ENCODE results near the gene PPARG.
"Not testable (repeated sequence)": the region's sequence is repeated elsewhere in the genome, so short reads cannot be mapped to it uniquely, and the experiment has no call there.

PPARG gene

DNA sequence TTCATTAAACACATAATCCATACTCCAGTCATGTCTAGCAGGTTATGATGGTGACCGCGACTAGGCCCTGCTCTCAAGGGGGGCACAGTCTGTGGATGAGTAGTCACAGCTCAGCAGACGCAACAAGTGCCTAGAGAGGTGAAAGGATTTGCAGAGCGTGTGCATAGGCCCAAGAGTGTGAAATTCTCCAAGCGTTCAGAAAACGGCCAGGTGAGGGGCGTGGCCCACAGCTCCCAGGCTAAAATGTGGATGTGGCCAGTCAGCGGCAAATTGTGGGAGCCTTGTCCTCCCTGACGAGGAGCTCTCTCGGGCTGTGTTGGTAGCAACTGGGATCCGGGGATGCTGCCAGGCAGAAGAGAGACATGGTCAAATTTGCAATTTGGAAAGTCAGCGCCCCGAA is 149.0 kb downstream of the PPARG start:
- in situ Hi-C loops (cut with MboI; ENCODE audit: low sequenced_read_pairs) = no loop called here

DNA sequence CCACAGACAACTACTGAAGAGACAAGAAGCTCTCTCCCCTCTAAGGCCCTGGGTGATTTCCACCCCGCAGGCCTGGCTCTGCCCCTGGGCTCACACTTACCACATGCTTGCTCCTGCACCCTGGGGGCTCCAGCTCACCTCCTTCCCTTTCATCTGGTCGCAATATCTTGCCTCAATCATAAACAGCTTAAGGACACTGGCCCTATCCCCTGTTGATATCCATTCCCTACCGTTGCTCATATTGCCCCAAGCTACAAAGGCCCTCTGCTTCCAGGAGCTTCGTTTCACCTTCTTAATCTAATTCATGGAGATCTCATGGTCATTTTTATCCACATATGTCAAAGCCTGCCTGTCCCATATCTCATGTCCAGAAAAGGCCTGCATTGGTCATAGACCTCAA is 149.4 kb downstream of the PPARG start:
- in situ Hi-C loops (cut with MboI; ENCODE audit: low sequenced_read_pairs) = no loop called here

DNA sequence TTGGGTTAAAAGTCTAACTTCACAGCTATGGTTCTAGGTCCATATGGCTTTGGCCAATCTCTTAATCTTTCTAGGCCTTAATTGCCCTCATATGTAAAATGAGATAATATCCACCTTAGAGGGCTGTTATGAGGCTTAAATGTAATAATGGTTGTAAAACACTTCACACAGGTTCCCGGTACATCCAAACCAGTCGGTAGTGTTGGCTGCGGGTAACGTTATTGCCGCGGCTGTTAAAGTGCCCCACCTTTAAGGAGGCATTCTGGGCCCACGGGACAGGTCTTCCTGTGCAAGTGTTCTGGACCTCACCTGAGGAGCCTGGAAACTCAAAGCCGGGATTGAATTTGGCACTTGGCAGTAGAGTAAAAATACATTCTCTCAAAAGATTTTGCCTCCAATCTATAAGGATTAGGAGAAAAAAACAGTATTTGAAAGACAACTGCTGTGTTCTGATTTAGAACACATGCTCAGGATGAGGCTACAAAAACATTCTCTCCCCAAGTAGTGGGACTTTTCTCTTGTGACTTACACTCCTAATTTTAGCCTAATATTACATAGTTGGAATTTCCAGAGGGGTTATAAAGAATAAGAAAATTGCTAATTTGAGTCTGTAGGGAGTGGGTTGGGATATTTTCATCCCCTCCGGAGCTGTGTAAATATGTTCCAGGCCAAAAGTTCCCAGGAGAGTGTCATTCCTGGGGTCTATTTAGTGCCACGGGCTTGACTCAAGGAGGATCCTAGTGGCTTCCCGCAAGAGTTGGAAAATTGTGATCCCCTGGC is 150.5 kb downstream of the PPARG start:
- in situ Hi-C loops (cut with MboI; ENCODE audit: low sequenced_read_pairs) = no loop called here

DNA sequence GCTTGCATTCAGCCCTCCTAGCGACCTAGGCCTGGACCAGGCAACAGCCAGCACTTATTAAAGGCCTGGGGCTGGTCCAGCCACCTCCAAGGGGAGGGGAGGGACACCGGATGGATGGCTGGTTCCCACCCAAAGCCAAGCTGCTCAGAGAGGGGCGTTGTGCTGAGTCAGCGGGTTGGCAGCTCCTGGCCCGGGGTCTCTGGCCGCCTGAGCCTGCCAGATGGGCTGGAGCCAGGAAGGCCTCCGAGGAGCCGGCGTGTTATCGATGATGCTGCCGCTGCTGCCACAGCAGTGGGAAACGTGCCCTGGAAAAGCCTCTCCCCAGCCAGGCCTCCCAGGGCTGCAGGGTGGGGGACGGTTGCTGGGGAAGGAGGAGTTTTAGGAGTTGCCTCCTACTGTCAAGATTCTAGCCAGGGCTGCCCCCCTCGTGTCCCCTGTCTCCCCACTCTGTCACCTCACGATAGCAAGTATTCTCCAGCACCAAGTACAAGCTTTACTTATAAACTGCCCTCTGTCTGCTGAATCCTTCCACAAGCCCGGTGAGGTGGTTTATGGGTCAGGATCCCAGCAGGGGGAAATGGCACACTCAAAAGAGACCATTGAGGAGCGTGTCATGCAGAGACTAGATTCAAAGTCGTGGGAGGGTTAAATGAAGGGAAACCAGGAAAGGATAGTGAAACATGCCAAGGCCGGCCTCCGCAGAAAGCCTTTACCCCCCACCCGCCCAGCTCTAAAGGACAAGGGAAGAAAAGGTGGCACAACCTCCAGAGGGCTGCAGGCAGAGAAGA is 152.3 kb downstream of the PPARG start:
- in situ Hi-C loops (cut with MboI; ENCODE audit: low sequenced_read_pairs) = no loop called here

DNA sequence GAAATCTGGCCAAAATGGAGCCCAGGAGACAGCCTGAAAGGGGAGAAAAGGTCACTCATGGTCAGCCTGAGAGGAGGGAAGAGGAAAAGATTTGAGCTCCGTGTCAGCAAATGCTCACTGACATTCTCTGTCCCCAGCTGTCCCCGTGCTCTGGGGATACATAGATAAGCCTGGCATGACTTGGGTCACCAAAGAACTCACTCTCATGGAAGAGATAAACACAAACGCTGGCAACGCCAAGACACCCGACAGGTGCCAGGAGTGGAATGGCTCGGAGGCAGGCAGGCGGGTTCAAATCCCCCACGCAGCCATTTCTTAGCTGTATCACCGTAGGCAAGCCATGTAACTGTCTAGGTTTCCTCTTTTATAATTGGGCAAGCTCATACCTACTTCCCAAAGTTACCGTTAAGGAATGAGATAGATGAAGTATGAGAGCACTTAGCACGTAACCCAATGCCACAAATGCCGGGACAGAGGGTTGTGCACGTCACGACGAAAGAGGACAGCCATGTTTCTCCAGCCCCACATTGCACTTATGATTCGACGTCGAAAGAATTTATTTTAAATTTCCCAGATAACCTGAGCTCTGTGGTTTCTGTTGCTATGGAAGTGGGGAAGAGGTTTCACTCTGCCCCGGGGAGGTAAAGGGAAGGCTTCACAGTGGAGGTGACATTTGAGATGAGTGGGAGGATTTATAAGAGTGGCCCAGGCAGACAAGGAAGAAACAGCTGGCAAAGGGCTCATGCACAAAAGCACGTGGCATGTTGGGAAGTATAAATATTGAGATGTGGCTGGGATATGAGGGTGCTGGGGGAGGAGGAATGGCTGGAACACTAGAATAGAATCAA is 154.0 kb downstream of the PPARG start:
- in situ Hi-C loops (cut with MboI; ENCODE audit: low sequenced_read_pairs) = no loop called here

DNA sequence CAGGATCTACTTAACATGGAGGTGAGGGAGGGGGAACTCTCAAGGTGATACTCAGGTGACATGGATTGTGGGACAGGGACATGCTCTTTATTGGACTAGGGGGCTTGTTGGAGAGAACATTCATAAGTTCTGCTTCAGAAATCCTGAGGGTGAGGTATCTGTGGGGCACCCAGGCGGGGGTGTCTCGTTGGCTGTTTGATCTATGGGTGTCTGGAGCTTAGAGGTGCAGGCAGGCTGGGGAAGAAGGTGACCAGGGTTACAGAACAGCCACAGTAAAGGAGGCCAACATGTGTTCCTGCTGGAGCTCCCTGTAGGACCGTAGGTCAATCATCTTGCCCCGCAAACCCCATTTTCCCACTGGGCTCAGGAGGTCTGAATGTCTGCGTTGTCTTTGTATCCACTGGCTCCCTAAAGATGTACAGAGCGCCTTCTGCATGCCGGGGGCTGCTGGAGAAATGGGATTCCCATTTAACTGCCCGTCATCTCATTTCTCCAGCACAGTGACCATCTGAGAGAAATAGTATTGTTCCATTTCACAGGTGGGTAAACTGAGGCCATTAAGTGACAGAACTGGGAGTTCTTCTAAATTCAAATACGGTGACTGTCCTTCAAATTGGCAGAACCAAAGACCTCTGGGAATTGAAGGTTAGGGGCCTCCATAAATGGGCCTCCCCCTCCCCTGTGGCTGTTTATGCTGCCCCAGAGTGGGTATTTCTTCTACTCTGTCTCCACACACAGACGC is 155.1 kb downstream of the PPARG start:
- in situ Hi-C loops (cut with MboI; ENCODE audit: low sequenced_read_pairs) = no loop called here

DNA sequence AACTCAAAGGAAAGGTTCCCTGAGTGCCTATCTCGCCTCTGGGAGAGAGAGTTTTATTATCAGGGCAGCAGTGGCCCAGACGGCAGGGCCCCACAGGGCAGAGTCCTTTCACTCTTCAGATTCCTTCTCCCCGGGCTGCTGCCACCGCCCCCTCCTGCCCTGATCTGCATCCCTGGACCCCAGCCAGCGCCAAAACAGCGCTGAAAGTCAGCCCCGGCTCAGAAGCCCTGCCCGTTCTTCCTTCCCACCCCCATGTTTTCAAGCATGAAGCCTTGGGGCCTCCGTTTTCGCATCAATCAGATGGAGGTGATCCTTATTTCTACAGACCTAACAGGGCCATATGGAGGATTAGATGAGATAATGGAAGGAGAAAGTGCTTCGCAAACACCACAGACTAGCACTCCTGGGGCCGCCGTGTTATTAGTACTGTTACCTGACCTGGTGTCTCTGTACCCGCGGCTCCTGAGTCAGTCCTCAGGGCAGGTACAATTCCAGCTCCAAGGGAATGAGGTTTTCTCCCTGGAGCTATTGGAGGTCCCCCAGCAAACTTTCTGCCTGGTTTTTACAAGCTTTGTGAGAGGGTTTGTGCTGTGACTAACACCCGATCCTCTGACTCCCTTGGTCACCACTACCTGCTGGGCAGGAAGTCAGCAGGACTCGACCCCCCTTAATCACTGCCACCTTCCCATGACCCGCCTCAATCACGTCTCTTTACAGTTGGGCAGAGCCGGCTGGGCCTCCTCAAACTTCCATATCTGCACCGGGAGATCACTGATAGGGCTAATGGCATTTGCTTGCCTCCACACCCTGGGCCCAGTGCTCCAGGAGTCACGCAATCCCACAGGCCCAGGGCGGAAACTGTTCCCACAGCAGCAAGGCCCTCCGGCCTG is 156.0 kb downstream of the PPARG start:
- in situ Hi-C loops (cut with MboI; ENCODE audit: low sequenced_read_pairs) = no loop called here

DNA sequence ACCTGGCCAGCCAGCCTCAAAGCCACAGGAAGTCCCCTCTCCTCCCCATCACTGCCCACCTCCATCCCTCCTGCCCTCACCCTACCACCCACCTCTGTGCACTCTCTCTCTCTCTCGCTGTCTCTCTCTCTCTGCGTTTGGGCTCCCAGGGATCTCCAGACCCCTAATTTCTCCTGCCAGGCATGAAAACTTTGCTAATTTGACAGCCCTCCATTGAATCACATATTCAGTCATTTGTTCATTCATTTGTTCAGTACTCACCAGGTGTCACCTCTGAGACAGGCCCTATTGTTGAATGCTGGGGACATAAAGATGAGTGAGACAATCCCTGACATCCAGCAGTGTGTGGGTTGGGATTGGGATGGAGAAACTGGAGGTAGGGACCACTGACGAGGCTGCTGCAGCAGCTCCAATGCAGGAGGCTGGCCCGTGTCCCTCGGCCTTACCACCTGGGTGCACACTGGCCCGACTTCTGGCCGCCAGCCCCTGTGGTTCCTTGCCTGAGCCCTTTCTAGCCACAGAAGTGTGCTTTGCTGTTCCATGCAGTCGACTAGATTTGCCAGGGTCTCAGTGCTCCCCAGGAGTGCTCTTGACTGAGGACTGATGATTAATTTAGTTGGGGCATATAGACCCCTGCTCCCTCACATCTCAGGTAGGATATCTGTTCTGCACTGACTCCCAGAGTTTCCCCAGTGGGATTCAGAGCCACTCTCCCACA is 156.8 kb downstream of the PPARG start:
- in situ Hi-C loops (cut with MboI; ENCODE audit: low sequenced_read_pairs) = no loop called here

DNA sequence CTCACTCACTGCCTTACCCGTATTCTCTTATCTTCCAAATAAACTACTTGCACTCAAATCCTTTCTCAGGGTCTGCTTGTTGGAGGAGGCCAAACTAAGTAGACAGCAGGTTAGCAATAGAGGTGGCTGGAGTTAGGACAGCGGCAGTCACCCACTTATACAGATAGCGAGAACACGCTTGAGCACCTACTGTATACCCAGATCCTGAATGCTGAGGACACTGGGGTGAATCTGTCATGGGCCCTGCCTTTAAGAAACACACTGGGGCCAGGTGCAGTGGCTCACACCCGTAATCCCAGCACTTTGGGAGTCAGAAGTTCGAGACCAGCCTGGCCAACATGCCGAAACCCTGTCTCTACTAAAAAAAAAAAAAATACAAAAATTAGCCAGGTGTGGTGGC is 157.4 kb downstream of the PPARG start:
- in situ Hi-C loops (cut with MboI; ENCODE audit: low sequenced_read_pairs) = no loop called here

DNA sequence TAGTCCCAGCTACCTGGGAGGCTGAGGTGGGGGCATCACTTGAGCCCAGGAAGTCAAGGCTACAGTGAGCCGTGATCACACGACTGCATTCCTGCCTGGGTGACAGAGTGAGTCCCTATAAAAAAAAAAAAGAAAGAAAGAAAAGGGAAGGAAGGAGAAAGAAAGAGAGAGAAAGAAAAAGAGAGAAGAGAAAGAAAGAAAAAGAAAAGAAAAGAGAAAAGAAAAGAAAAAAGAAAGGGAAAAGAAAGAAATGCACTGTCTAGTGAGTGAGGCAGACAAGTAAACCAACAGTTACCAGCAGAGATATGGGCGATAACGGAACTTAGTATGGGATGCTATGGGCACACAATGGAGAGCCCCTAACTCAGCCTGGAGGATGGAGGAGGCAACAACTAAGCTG is 158.2 kb downstream of the PPARG start:
- in situ Hi-C loops (cut with MboI; ENCODE audit: low sequenced_read_pairs) = no loop called here

DNA sequence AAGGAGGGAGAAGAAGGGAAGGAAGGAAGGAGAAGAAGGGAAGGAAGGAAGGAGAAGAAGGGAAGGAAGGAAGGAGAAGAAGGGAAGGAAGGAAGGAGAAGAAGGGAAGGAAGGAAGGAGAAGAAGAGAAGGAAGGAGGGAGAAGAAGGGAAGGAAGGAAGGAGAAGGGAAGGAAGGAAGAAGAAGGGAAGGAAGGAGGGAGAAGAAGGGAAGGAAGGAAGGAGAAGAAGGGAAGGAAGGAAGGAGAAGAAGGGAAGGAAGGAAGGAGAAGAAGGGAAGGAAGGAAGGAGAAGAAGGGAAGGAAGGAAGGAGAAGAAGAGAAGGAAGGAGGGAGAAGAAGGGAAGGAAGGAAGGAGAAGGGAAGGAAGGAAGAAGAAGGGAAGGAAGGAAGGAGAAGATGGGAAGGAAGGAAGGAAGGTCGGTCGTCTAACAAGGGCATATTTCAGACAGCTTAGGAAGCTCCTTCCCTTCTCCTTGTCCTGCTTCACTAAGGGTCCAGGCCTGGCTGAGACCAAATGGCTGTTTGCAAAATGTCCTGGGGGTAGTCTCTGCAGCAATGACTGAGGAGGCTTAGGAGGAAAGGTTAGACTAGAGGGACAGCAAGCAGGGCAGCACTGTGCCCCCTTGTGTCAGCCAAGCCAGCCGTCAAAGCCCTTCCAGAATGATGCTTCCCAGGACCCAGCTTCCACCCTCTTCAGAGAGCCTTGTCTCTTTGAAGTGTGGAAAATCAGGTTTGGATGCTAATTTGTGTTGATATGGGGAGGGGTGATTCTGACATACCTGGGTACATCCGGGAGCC is 159.7 kb downstream of the PPARG start:
- in situ Hi-C loops (cut with MboI; ENCODE audit: low sequenced_read_pairs) = not testable (repeated sequence)

DNA sequence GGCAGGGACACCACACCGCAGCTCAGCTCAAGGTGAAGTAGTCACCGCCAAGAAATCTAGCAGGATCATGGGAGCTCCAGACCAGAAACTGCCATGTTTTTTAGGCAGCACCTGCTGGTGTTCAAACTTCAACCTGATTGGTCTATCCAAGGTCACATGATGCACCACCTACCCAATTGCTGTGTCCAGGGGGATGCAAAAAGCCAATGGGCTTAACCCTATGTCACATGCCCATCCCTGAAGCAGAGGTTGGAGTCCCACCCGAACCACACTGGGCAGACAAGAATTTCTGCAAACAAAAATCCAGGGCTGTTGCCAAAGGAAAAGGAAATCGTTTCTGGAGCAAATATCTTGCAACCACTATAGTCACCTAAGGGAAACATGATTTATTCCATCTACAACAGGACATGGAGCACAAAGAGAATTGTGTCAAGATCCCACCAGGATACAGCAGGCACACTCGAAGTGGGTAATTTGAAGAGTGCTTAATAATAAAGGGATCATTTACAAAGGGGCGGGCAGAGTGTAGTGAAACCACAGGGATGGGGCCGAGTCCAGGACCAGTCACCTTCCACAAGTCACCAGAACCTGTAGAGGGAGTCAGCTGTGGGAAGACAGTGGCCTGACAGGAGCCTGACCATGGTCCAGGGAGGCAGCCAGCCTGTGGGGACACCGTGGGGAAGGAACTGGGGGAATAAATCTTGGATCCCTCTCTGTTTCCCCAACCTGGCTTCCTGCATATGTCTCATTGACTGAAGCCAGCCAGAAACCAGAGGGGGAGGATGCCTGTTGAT is 161.2 kb downstream of the PPARG start:
- in situ Hi-C loops (cut with MboI; ENCODE audit: low sequenced_read_pairs) = no loop called here

DNA sequence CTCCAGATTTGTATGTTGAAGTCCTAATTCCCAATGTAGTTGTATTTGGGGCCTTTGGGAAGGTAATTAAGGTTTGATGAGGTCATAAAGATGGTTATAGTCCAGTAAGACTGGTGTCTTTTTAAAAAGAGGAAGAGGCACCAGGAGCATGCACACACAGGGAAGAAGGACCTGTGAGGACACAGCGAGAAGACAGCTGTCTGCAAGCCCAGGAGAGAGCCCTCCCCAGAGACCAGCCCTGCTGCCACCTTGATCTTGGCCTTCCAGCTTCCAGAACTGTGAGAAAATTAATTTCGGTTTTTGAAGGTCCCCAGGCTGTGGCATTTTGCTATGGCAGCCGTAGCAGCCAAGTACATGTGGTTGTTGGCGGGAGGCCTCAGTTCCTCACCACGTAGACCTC is 162.6 kb downstream of the PPARG start:
- in situ Hi-C loops (cut with MboI; ENCODE audit: low sequenced_read_pairs) = no loop called here

DNA sequence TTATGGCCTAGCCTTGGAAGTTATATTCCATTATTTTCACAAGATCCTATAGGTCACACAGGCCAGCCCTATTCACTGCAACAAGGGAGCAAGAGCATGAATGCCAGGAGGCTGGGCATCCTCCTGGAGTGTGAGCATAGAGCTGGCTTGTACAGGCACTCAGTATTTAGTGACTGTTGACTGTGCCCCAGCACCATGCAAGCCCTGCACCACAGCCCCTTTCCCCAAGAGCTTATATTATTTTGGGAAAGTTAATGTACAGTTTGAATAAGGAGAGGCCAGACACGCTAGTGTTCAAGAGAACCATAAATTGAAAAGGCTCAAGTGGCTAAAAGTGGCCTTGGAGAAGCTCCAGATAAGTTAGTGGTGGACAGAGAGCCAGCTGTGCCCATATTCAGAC is 163.1 kb downstream of the PPARG start:
- in situ Hi-C loops (cut with MboI; ENCODE audit: low sequenced_read_pairs) = no loop called here

DNA sequence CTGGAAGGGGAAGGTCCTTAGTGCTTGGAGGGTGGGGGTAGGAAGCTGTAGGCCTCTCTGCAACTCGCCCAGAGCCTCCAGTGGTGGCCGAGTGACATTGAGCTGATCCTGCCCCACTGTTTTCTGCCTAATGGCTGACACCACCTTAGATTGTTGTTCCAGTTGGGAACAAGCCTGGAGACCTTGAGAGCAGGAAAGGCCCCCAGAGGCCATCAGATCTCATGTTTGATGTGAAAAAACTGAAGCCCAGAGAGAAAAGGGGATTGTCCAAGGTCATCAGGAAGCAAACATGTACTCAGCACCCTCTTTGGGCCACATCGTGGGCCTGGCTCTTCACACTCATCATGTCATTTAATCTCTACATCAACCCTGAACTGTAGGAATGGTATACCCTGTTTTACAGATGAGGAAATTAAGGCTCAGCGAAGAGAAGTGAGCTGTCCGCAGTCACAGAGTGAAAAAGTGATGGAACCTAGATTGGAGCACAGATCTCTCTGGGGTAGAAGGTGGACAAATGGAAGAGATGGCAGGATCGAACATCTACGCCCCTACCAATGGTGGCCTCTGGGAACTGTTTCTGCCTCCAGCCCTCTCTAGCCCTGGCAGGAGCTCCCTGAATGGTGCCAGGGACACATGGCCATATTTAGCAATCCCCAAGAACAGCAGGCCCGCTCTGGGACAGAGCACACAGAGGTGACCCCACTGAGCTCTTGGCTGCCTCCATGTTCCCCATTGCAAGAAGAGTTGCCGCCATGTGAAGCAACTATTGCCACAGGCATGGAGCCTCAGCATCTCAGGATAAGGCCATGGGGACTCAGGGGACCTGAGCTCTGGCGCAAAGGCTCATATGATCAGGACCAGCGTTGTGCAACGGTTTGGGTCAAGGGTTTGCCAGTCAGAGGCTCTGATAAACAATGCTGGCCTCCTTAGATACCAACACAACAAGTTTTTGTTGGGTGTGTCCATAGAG is 163.8 kb downstream of the PPARG start:
- in situ Hi-C loops (cut with MboI; ENCODE audit: low sequenced_read_pairs) = no loop called here

DNA sequence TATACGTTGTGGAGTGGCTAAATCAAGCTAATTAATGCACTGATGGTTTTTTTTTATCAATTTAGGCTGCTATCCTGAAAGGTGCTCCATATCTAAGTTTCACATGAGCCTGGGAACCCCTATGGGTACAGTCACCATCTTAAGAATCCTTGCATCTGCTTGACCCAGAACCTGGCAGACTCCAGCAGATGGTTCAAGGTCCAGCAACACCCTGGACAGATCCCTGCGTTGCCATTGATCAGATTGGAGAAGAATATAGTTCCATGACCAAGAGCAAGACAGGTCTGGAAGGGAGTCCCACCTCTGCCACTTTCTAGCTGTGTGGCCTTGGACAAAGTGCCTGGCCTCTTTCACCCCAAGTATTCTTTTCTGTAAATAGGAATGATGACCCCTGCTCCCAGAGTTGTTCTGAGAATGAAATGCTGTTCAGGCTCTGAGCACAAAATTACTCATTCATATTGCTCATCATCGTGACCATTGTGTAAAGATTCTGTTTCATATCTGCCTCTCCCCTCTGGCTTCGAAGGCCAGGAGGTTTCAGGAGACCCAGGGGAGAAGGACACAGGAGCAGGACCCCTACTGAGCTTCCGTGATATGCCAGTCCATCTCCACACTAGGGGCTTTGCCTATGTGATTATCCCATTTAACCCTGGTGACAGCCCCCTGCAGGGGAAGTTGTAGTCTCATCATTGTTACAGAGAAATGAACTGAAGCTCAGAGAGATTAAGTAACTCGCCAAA is 165.4 kb downstream of the PPARG start:
- in situ Hi-C loops (cut with MboI; ENCODE audit: low sequenced_read_pairs) = no loop called here

Data from hTERT RPE-1 (cell line).